ENCODE measurements around the gene EYS.
"Not testable (repeated sequence)": the region's sequence is repeated elsewhere in the genome, so short reads cannot be mapped to it uniquely, and the experiment has no call there.

The EYS gene

DNA sequence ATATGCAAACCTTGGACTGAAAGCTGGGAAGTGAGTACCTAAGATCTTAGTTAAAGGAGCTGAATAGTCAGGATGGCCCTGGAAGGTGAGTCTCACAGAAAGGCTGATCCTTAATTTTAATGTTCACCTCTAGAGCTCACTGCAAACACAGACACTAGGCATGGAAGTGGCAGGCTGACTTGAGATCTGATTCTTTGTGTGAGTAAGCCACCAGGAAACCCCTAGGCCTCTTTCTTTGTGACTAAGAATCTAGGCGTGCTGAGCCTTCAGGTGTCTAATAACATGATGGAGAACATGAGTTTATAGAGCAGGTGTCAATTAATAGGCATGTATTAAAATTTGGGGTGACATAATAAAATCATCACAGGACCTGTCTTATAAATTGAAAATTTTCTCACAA, 642.2 kb downstream of the EYS start:
- H3K9me3 Mint-ChIP-seq = peaks cover 0 to 9% of the 10 kb centered on the region in 2 donors
- no peaks in the 10 kb centered on the region for H3K4me1 Mint-ChIP-seq
- no peak overlapping the region for H3K4me3 Mint-ChIP-seq
- no peak overlapping the region for H3K27ac Mint-ChIP-seq
- ATAC-seq (no peak), DNase-seq (no peak)
- H3K27me3 Mint-ChIP-seq = no peaks in the 10 kb centered on the region

DNA sequence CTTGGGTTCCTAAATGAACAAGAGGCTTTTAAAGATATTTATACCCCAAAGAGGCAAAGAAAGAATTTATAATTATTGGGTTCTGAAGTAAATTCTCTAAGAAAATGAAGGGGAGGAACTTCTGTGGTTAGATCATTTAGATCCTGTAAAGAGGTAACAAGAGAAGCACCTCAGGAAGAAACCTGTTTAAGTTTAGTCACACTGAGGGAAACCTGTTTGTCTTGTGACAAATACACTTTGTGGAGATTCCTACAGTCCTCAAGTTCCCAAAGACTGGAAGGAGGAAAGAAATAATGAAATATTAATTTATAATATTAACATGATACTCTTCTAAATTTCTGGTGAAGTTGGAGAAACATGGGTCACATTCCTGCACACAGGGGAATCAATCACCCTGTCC, 647.5 kb downstream of the EYS start:
- Mint-ChIP-seq H3K9me3 (peaks cover 4 to 6% of the 10 kb centered on the region in 2 donors), H3K4me1 (no peaks in the 10 kb centered on the region), H3K27me3 (no peaks in the 10 kb centered on the region), H3K27ac (no peak overlapping the region), H3K4me3 (no peak overlapping the region)
- no peak for DNase-seq
- ATAC-seq = no peak

DNA sequence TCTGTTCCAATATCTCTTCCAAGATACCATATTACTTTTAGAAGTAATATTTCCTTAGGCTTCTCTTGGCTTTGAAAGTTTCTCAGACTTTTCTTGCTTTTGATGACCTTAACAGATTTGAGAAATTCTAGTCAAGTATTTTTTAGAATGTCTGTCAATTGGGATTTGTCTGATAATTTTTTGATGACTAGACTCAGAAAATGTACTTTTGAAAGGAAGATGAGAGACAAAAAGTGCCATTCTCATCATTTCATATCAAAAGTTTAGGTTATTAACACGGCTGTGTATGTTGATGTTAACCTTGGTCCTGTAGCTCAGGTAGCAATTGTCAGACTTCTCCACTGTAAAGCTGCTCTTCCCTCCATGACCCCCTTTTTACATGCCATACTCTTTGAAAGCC, 651.5 kb downstream of the EYS start:
- Mint-ChIP-seq H3K4me3 (no peak overlapping the region), H3K9me3 (peaks cover 0 to 6% of the 10 kb centered on the region in 2 donors), H3K27ac (no peak overlapping the region), H3K27me3 (no peaks in the 10 kb centered on the region), H3K4me1 (no peaks in the 10 kb centered on the region)
- ATAC-seq (no peak), DNase-seq (no peak)

DNA sequence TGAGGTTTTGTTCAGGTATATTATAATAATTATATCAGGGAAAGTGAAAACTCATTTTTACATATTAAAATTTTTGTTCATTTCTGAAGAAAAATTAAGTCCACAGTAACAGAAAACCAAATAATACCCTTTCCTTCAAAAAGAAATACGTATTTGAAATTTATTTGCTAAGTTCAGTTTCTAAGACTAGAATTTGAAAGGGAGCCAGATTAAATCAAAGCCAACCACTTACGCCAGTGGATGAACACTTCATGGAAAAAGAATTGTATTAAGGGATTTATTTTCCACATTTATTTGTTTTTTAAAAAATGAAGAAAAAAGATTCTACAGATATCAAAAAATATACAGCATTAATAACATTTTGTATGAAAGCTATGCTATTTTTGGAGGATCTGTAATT, 654.4 kb downstream of the EYS start:
- peaks cover 6 to 9% of the 10 kb centered on the region in 2 donors for H3K9me3 Mint-ChIP-seq
- no peak for ATAC-seq
- H3K27ac Mint-ChIP-seq = no peak overlapping the region
- H3K27me3 Mint-ChIP-seq = no peaks in the 10 kb centered on the region
- H3K4me3 Mint-ChIP-seq = no peak overlapping the region
- no peaks in the 10 kb centered on the region for H3K4me1 Mint-ChIP-seq
- DNase-seq = no peak

DNA sequence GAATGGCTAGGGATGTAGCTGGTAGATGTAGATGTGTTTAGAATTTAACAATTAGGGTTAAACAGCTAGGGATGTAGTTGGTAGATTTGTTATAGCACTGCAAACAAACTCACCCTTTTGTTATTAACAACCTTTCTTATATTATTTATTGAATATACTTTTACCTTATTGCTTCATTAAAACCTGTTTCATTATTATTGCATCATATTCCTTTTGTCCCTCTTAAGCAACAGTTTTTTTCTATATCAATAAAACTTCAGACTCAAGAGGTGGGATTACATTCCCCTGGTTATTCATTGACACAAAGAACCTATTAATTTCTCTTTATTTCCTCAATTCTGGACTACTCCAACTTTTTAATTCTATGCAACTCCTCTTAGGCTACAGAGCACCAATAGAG, 661.2 kb downstream of the EYS start:
- Mint-ChIP-seq H3K27ac (peak overlapping the region in 1 of 2 donors; percentile 61), H3K9me3 (peaks cover 9 to 20% of the 10 kb centered on the region in 2 donors), H3K4me1 (no peaks in the 10 kb centered on the region), H3K4me3 (no peak overlapping the region), H3K27me3 (no peaks in the 10 kb centered on the region)
- ATAC-seq (no peak), DNase-seq (no peak)

DNA sequence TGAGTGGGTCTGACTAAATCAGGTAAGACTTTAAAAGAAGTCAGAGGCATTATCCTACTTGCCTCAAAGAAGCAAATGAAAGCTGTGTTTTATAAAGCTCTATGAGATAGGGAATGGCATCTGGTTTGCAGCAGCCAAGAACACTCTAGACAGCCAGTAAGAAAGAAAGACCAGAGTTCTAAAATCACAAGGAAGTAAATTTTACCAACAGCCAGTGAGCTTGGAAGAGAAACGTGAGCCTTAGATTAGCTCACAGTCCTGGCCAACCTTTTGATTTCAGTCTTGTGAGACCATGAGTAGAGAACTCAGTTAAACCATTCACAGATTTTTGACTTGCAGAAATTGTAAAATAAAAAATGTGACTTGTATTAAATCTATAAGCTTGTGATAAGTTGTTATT, 693.0 kb downstream of the EYS start:
- Mint-ChIP-seq H3K9me3 (peaks cover 0 to 4% of the 10 kb centered on the region in 2 donors), H3K27me3 (no peaks in the 10 kb centered on the region), H3K4me3 (no peak overlapping the region), H3K4me1 (no peaks in the 10 kb centered on the region), H3K27ac (no peak overlapping the region)
- ATAC-seq (no peak), DNase-seq (no peak)

DNA sequence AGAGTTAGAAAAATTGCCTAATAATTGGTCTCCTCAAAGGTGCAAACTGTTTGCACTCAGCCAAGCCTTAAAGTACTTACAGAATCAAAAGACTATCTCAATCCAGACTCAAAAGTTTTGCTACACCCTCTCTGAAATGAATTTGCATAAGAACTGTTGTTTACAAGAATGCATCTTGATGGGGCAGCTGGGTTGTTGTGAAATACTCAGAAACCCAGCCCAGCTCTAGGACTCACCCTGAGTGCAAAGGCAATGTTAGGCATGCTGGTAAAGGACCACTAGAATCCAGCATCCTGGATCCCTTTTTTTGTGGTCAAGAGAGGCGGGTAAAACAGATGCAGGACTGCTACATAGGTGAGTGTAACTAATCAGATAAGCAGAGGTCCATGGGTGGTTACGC, 700.2 kb downstream of the EYS start:
- Mint-ChIP-seq H3K27me3 (no peaks in the 10 kb centered on the region), H3K4me1 (no peaks in the 10 kb centered on the region), H3K27ac (no peak overlapping the region), H3K9me3 (peaks cover 5 to 18% of the 10 kb centered on the region in 2 donors), H3K4me3 (no peak overlapping the region)
- ATAC-seq (no peak), DNase-seq (no peak)

DNA sequence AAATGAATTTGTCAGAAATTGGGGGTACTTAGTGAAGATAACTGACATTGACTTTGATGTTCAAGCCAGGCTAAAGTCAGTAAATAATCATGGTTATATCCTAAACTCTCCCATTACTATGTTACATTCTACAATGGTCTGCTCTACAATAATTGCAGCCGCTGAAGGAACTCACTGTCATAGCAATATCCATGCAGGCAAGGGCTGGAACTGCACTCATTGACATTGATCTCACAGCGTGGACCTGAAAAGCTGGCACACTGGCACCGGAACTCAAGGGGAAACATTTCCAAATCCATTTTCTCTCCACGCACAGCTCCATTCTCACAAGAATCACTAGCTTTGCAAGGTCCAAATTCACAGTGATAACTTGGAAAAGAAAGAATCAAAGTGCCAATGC, 702.7 kb downstream of the EYS start:
- no peaks in the 10 kb centered on the region for H3K27me3 Mint-ChIP-seq
- no peaks in the 10 kb centered on the region for H3K4me1 Mint-ChIP-seq
- ATAC-seq (no peak), DNase-seq (no peak)
- no peak overlapping the region for H3K27ac Mint-ChIP-seq
- H3K9me3 Mint-ChIP-seq = peaks cover 5 to 23% of the 10 kb centered on the region in 2 donors
- H3K4me3 Mint-ChIP-seq = no peak overlapping the region

DNA sequence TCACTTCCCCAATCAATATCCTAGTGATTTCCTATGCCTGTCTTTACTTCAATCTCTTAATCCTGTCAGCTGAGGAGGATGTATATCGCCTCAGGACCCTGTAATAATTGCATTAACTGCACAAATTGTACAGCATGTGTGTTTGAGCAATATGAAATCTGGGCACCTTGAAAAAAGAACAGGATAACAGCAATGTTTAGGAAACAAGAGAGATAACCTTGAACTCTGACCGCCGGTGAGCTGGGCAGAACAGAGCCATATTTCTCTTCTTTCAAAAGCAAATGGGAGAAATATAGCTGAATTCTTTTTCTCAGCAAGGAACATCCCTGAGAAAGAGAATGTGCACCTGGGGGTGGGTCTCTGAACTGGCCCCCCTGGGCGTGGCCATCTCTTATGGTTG, 704.1 kb downstream of the EYS start:
- not testable (repeated sequence) for DNase-seq

DNA sequence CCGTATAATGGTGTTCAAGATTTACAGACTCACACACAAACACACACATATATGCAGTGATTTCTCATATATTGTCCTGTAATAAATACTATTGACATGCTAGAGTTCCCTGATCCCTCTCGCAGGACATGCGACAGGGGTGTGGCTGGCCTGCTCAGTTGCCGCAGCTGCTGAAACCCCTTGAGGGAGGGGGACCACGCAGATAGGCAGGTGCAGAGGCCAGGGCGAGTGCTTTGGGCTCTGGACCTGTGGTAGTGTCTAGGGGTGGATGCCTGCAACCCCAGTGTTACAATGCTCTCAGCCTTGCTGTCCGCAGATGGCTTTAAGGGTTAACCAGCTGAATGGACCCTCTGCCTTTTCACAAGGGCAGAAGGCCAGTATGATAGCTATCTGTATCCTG, 706.2 kb downstream of the EYS start:
- Mint-ChIP-seq H3K4me1 (no peaks in the 10 kb centered on the region), H3K27me3 (no peaks in the 10 kb centered on the region), H3K4me3 (no peak overlapping the region), H3K27ac (no peak overlapping the region), H3K9me3 (peaks cover 5 to 20% of the 10 kb centered on the region in 2 donors)
- DNase-seq (no peak), ATAC-seq (no peak)

More for the DNA sequence above, 704.1 kb downstream of the EYS start:
- not testable (repeated sequence) for H3K4me3 Mint-ChIP-seq, H3K4me1 Mint-ChIP-seq, ATAC-seq, H3K27me3 Mint-ChIP-seq, H3K27ac Mint-ChIP-seq
- H3K9me3 Mint-ChIP-seq = peaks cover 5 to 25% of the 10 kb centered on the region in 2 donors

DNA sequence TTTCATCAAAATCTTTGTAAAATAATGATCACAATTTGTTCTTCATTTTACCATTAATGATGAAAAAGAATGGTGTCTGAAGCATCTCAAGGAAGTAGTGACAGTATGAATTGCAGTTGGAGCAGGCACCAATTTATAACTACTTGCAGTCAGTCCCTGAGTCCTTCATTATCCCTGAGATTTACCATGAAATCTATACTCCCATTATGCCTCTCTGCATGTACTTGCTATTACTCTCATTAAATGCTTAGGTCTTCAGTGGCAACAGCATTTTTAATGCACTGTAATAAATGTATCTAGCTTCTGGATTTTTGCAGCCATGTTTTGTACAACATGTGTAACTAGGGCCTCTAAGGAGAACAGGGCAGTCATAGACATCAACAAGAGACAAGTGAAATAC, 708.8 kb downstream of the EYS start:
- no peak overlapping the region for H3K4me3 Mint-ChIP-seq
- no peak overlapping the region for H3K27ac Mint-ChIP-seq
- ATAC-seq (no peak), DNase-seq (no peak)
- H3K9me3 Mint-ChIP-seq = peaks cover 0 to 8% of the 10 kb centered on the region in 2 donors
- no peaks in the 10 kb centered on the region for H3K4me1 Mint-ChIP-seq
- no peaks in the 10 kb centered on the region for H3K27me3 Mint-ChIP-seq

DNA sequence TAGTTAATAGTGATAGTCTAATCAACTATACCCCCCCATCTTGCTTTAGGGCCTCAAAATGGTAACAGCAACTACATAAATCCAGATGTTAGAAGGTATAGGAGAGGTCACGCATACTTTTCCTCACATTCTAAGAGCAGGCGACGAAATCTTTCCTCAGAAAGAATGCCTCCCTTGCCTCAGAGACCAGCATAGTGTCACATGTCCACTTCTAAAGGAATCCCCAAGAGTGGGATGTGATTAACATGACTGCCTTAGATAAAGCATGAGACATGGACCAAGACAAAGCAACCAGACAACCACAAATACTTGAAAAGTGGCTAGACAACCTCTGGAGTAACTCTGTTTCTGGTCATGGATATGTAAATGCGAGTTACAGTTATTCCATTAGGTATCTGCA, 710.7 kb downstream of the EYS start:
- Mint-ChIP-seq H3K4me1 (no peaks in the 10 kb centered on the region), H3K4me3 (no peak overlapping the region), H3K27me3 (no peaks in the 10 kb centered on the region), H3K9me3 (peaks cover 0 to 7% of the 10 kb centered on the region in 2 donors), H3K27ac (no peak overlapping the region)
- DNase-seq = no peak
- ATAC-seq = no peak

DNA sequence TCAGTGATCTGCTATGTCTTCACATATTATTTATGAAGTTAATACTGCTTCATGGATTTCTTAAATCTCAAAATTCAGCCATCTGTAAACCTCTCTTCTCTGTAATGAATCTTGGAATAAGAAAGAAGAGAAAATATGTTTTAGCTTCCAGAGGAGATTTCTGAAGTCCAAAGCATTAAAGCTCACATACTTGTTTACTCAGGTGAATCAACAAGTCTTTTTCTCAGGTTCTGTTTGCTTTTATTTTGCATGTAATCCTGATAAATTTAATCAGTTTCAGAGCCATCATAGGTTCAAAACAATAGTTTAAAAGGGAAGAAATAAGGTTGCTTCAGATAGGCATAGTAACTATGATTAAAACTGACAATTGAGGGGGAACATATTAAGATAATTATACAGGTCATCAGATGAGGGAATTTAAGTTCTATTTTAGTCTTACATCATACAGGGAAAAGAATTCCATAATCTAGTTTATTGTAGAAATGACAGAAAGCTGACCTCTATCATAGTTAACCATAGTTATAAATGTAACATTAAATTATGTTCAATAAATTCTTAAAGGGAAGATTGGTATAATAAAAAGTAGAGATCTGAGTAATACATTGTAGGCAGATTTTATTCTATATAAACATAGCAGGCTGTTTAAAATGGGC, 716.2 kb downstream of the EYS start:
- H3K9me3 Mint-ChIP-seq = no peaks in the 10 kb centered on the region
- no peaks in the 10 kb centered on the region for H3K27me3 Mint-ChIP-seq
- H3K4me3 Mint-ChIP-seq = no peak overlapping the region
- no peak for DNase-seq
- H3K4me1 Mint-ChIP-seq = no peaks in the 10 kb centered on the region
- no peak for ATAC-seq
- H3K27ac Mint-ChIP-seq = no peak overlapping the region

DNA sequence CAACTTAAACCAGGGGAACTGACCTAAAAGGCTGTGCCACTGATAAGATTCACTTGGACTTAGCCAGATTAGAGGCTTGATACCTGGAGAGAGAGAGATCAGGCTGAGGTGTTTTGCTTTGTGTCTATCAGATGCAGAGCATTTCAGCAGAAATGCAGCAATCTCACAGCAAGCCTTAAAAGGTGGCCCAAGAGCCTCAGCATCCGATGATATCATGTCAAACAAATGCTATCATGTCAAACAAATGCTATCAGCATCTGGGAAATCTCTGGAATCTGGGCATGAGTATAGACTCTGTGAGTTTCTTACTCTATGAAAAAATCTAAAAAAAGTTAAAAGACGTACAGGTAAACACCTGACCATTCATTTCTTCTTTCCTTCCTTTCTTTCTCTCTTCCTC, 718.9 kb downstream of the EYS start:
- Mint-ChIP-seq H3K9me3 (no peaks in the 10 kb centered on the region), H3K27ac (no peak overlapping the region), H3K27me3 (no peaks in the 10 kb centered on the region), H3K4me3 (no peak overlapping the region), H3K4me1 (no peaks in the 10 kb centered on the region)
- DNase-seq = no peak
- no peak for ATAC-seq

DNA sequence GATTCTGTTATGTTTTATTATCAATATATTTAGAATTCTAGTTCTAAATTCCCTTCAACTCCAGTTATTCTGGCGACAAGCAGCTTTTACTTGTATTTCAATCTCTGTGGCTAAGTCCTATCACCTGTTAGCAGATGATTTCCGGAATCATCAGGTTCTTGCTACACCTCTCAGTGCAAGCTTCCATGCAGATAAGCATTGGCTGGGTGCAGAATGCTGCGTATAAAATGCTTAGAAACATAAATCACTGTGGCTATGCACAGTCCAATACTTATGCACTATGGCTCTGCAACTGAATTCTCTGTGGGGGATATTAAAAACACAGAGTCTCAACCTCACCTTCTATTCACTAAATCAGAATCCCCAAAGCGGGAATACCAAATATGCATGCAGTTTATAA, 720.0 kb downstream of the EYS start:
- DNase-seq (no peak), ATAC-seq (no peak)
- no peaks in the 10 kb centered on the region for H3K4me1 Mint-ChIP-seq
- no peaks in the 10 kb centered on the region for H3K27me3 Mint-ChIP-seq
- H3K27ac Mint-ChIP-seq = no peak overlapping the region
- no peaks in the 10 kb centered on the region for H3K9me3 Mint-ChIP-seq
- H3K4me3 Mint-ChIP-seq = no peak overlapping the region

DNA sequence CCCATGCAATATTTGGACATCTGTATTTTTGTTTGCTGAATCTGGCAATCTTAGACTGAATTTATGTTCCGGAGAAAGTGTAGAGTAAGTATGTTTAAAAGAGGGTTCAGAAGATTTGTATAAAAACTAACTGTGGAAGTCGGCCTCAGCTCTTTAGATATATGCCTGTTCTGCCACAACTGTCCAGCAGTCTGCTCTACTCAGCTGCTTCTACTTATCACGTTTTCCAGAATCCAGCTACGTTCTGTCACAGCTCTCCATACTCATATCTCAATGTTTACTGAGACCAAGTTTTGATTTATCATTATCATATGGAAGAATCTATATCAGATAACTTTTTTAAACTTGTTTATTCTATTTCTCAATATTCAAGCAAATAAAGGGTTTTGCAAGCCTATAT, 721.3 kb downstream of the EYS start:
- no peaks in the 10 kb centered on the region for H3K9me3 Mint-ChIP-seq
- DNase-seq = no peak
- no peak for ATAC-seq
- H3K27me3 Mint-ChIP-seq = no peaks in the 10 kb centered on the region
- H3K27ac Mint-ChIP-seq = no peak overlapping the region
- no peaks in the 10 kb centered on the region for H3K4me1 Mint-ChIP-seq
- no peak overlapping the region for H3K4me3 Mint-ChIP-seq

DNA sequence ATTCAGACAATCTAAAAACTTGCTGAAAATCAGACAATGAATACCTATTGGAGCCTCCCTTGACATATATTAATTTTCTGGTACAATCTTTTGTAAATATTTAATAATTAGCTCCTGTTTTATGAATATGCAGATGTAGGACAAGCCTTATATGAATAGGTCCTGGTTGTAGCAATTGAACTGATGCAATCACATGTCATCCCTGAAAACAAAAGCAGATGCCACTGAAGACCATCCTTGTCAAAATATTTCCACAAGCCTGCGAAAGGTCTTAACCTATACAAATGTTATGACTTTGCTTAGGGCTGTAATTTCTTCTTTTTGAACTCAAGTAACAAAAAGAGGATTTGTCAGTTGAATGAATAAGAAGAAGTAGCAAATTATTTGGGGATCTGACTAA, 722.1 kb downstream of the EYS start:
- no peaks in the 10 kb centered on the region for H3K27me3 Mint-ChIP-seq
- H3K27ac Mint-ChIP-seq = no peak overlapping the region
- ATAC-seq (no peak), DNase-seq (no peak)
- H3K4me3 Mint-ChIP-seq = no peak overlapping the region
- no peaks in the 10 kb centered on the region for H3K9me3 Mint-ChIP-seq
- no peaks in the 10 kb centered on the region for H3K4me1 Mint-ChIP-seq
